Activated CD4-positive, alpha-beta T cell treated with anti-CD3 and anti-CD28 coated beads for 1 hour (primary cell): ENCODE measurements around the gene VAC14.
A peak's percentile ranks its signal among the peaks of the same experiment; 100 is the strongest.
"Not testable (repeated sequence)": the region's sequence is repeated elsewhere in the genome, so short reads cannot be mapped to it uniquely, and the experiment has no call there.

ENCODE experiments used
- DNase-seq: peaks from one replicate; pipeline ENCODE4 v3.0.0-alpha.2; 2020

Gene VAC14

GRCh38 chr16:70800781-70801480 lies at the start of gene VAC14:
Gene VAC14, minus strand, starts transcription at chr16:70801158. Its CDS starts 258 bp downstream, at chr16:70800900.
- peak; percentile 93 for DNase-seq

DNA sequence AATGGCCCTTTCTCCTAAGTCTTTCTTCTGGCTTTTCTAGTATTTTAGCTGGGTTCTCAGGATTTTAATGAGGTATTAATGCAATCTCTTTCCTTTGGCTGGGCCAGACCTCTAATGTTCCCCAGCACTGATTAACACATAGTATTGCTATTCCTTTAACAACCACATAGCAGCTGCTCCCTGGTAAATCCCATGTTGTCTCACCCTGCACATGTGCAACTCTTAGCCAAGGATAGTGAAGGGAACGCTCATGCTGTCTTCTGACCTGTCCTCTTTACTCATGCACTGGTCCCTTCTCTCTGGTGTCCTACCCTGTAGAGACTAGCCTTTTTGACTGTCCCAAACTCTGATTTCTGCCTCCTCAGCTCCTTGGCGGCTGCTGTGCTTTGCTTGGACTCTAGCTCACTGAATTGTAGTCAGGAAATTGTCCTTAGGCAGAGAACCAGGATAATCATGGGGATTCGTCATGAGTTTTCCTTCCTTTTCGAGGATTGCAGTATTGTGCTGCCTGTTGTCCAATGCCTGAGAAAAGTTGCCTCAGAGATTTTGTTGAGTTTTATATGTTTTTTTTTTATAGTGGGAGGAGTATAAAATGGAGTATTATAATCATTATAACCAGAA lies 22.6 kb upstream of the VAC14 start:
- not testable (repeated sequence) for DNase-seq

- not testable (repeated sequence) for DNase-seq
These were observed 21.8 kb upstream of the VAC14 start for GRCh38 chr16:70822734-70823133.

DNA sequence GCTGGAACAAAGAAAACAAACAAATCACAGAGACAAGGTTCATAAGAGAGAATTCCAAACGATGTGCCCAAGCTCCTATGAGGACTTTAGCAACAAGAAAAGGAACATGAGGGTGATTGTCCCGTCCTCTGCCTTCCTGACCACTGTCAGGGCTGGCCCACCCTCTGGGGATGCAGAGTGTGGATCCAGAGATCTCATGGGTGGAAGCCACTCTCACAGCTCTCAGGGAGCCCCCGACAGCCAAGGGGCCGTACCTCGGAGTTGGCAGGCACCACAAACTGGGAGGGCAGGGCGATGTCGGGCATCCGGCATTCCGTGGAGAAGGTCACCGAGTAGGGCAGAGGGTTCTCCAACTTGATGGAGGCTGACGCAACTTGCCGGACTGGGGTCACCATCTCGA lies 17.1 kb upstream of the VAC14 start:
- DNase-seq, result not testable (repeated sequence)

- no peak for DNase-seq
These were observed 8.6 kb upstream of the VAC14 start for GRCh38 chr16:70809392-70810060.

- no peak for DNase-seq
These were observed 7.4 kb upstream of the VAC14 start for GRCh38 chr16:70808371-70808770.

DNA sequence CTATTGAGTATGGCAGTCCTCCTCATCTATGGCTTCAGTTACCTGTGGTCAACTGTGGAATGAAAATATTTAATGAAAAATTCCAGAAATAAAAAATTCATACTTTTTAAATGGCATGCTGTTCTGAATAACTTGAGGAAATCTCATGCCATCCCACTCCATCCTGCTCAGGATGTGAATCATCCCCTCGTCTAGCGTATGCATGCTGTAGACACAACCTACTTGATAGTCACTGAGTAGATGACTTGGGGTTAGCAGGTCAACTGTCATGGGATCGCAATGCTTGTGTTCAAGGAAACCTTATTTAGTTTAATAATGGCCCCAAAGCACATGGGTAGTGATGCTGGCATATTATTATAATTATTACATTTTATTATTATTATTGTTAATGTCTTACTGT lies 4.8 kb upstream of the VAC14 start:
- no peak for DNase-seq

DNA sequence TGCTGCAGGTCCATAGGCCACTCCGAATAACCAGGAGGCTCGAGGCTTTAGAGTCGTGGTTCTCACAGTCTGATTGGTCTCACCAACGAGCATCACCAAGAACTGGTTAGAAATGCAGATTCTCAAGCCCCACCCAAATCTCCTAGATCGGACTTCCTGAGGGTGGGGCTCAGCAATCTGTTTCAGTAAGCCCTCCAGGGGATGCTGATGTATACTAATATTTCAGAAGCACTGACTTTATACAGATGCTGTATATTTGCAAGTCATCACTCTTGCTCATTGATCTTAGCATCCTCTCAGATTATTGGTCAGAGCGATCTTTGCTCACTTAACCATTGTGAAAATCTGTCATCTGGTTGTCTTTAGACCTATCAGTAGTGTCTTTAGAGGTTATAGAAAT lies 4.4 kb upstream of the VAC14 start:
- no peak for DNase-seq

DNA sequence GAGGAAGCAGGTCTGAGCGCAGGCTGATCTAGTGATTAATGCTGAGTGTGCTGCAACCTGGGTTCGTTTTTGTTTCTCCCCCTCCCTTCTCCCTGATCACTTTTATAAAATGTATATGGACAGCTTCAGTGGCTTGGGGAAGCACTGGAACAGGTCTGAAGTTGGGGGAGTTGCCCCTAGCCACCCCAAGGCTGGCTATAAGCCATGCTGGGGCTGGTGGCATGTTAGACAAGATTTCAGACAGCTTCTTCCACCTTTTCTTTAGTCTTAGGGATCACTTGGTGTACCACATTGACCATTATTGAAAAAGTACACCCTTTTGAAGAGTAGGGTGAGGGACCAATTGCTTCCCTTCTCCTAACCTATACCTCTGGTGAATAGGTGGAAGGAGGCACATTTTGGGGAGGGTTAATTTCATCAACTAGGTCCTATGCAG lies 3.8 kb upstream of the VAC14 start:
- no peak for DNase-seq

DNA sequence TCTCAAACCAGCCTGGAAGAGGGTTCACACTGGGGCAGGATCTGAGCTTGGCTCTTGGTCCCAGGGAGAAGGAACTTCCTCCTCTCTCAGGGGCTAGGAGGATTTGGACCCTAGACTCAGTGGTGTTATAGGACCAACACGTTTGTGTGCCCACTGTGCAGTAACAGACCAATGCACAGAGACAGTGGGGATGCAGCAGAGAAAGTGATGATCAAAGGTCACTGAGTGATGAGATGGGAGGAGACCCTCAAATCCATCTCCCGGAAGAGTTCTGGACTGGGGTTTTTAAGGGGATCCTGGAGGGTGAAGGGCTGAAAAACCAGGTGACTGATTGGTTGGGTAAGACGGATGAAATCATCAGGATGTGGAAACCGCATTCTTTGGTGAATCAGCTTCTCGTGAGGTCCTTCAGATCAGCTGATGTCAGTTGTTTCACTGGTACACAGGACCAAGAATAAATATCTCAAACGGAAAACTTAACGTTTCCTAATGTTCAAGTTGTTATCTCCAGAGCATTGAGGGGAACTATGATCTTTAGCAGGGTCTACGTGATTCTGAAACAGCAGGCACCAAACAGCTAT lies 3.3 kb upstream of the VAC14 start:
- DNase-seq, result no peak

DNA sequence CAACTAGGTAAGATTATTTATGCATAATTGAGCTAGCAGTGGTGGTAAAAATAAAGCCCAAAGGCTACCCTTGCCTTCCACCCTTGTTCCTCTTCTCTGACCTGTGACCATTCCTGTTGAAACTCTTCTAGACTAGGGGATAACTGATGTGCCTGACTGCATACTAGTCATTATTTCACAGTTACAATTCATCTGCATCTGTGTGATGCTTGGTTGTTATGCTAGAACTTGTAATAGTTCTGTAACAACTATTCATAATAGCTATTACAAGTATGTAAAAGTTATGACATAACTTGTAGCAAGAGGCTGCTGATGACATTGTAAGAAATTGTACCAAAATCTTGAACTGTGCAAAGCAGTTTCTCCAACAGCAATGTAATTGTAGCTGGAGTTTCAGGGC lies 2.4 kb upstream of the VAC14 start:
- no peak for DNase-seq

- no peak for DNase-seq
These were observed 653 bp upstream of the VAC14 start for GRCh38 chr16:70801611-70802010.

DNA sequence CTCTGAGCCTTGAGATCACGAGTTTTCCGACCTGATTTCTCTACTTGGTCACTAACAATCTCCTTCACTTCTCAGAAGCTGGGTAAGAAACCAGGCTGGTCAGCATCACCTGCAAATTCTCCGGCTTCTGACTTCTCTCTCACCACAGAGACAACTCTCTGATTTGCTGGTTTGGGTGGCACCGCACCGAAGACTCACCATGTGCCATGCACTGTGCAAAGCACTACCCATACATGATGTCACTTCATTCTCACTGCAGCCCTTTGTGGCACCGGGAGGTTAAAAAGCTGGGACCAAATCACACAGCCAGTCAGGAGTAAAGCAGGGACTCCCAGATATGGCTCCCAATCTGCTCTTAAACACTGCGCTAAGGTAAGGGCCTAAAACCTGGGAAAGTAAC lies 647 bp downstream of the VAC14 start:
- DNase-seq, result no peak

GRCh38 chr16:70796301-70796700 lies 4.7 kb downstream of the VAC14 start:
- DNase-seq, result no peak

GRCh38 chr16:70795296-70795912 lies 5.6 kb downstream of the VAC14 start:
- DNase-seq, result no peak

GRCh38 chr16:70793851-70794502 lies 7.0 kb downstream of the VAC14 start:
- no peak for DNase-seq

DNA sequence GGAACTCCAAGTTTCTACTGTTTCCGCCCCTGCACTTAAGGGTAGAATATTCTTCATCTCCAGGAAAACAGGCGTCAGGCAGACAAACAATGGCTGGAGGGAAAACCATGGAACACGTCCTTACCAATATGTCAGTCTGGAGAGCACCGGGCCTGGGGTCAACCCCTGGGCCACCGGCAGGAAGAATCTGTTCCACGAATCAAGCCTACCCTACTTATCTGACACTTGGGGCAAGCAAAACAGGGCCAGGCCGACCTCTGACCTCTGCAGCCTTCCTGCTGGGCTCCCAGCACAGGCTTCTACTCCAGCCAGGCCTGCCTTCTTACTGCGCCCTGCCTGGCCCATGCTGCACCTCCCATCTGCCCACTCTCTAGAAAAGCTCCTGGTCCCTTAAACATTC lies 10.1 kb downstream of the VAC14 start:
- no peak for DNase-seq

DNA sequence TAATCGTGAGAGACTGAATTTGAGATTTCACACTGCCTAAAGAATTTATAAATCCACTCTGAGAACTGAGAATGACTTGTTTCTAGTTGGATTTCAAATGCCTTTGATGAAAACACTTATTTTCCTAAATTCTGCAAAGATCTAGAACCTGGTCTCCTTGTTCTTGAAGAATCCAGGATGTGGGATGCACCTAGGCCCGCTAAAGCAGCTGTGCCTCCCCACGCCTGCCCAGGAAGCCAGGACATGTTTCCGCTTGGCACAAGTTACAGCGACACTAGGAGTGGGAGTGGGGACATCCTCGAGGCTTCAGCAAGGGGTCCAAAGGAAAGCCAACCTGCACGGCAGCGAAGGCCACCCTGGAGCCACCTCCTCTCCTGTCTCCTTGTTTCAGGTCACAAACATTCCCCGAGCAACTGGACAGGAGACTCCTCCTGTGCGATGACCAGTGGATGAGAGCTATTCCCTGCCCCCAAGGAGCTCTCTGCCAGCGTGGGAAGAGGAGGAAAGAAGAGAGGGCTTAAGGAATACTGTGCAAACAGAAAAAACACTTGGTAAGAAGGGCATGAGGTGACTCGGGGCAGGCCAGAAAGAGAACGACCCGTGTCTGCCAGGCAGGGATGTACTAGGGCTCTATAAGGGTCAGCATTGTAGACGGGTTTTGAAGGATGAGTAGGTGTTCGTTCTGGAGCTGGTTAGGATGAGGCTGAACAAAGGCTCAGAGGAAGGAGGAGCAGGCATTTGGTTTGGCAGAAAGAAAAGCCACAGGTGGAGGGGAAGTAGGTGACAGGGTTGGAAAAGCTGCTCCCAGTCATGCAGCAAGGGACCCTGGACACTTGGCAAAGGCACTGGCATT lies 11.1 kb downstream of the VAC14 start:
- no peak for DNase-seq

GRCh38 chr16:70788668-70789594 lies 12.0 kb downstream of the VAC14 start:
- no peak for DNase-seq

DNA sequence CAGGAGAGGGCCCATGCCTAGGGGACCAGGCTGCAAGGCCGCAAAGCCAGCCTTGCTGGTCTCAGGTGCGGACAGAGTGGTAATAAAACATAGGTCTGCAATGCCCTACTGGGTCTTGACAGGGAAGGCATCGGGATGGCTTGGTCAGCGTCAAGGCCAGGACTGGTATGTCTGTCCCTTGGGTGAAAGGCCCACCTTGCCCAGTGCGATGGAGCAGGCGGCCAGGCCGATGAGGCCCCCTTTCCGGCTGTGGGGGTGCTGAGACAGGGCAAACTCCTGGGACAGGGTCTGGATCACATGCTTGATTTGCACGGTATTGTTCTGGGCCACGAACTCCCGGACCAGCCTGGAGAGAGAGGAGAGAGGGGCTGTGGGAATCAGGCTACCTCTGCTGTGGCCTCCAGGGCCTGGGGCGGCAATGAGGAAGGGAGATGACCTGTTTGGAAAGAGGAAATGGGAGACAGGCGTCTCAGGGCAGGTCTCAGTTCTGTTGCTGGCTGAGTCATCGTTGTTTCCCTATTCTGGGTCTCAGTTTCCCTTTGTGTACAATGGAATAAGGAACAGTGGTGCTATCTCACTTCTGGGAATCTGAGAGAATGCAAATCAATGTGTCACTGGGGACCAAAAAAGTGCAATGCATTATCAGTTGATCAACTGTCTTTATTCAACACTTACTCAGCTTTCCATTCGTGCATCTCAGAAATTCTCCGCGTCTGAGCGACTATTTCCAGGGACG lies 14.8 kb downstream of the VAC14 start:
- DNase-seq, result no peak
